Measurements from ENCODE around the gene DGKQ.
"Not testable (repeated sequence)": the region's sequence is repeated elsewhere in the genome, so short reads cannot be mapped to it uniquely, and the experiment has no call there.

DGKQ gene

DNA sequence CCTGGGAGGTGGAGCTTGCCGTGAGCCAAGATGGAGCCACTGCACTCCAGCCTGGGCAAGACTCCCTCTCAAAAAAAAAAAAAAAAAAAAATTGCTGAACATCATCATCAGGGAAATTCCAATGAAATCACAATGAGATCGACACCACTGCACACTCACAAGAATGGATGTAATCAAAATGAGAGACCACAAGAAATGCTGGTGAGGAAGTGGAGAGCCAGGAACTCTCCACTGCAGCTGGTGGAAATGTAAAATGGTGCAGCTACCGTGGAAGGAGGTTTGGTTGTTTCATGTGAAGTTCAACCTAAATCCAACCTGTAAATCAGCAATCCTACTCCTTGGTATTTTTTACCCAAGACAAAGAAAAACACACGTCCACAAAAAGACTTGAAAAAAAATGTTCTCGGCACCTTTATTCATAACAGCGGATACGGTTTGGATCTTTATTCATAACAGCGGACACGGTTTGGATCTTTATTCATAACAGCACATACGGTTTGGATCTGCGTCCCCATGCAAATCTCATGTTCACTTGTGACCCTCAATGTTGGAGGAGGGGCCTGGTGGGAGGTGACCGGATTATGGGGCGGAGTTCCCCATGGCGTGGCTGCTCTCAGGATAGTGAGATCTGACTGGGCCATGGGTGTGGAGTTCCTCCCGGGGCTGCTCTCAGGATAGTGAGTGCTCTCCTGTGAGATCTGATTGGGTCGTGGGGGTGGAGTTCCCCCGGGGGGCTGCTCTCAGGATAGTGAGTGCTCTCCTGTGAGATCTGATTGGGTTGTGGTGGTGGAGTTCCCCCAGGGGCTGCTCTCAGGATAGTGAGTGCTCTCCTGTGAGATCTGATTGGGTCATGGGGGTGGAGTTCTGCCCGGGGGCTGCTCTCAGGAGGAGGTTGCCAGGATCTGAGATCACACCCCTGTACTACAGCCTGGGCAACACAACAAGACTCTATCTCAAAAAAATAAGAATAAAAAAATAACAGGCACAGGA, 49.0 kb downstream of the DGKQ start:
- no peak for DNase-seq

DNA sequence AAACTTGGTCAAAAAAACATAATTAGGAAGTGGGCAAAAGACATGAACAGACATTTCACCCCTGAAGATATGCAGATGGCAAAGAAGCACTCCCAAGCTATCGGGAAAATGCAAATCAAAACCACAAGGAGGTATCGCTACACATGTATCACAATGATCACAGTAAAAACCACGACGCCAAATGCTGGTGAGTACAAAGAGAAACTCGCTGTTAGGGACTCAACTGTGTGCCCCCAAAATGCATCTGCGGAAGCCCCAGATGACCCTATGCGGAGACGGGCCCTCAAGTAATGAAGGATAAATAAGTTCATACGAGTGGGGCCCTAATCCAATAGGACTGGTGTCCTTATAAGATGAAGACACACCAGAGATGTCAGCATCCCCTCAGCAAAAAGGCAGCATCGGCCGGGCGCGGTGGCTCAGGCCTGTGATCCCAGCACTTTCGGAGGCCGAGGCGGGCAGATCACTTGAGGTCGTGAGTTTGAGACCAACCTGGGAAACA, 51.5 kb downstream of the DGKQ start:
- DNase-seq, result no peak

DNA sequence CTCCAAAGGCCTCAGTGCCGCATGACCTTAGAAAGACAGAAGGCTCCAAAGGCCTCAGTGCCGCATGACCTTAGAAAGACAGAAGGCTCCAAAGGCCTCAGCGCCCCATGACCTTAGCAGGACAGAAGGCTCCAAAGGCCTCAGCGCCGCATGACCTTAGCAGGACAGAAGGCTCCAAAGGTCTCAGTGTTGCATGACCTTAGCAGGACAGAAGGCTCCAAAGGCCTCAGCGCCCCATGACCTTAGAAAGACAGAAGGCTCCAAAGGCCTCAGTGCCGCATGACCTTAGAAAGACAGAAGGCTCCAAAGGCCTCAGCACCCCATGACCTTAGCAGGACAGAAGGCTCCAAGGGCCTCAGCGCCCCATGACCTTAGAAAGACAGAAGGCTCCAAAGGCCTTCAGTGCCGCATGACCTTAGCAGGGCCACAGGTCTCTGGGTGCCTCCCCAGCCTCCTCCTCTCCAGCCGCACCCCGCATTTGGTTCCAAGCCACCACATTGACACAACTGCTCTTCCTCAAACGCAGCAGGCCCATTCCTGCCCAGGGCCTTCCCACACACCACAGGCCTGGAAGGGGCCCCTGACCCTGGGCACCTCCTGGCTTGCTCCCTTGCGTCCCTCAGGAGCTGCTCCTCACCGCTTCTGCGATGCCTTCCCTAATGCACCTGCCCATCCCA, 54.2 kb downstream of the DGKQ start:
- DNase-seq, result not testable (repeated sequence)

DNA sequence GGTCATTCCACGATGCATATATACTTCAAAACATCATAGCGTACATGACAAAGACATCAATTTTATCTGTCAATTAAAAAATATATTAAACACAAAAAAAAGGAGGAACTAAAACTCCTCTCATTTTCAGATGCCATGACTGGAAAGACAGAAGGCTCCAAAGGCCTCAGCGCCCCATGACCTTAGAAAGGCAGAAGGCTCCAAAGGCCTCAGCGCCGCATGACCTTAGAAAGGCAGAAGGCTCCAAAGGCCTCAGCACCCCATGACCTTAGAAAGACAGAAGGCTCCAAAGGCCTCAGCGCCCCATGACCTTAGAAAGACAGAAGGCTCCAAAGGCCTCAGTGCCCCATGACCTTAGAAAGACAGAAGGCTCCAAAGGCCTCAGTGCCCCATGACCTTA, 54.8 kb downstream of the DGKQ start:
- DNase-seq, result not testable (repeated sequence)

DNA sequence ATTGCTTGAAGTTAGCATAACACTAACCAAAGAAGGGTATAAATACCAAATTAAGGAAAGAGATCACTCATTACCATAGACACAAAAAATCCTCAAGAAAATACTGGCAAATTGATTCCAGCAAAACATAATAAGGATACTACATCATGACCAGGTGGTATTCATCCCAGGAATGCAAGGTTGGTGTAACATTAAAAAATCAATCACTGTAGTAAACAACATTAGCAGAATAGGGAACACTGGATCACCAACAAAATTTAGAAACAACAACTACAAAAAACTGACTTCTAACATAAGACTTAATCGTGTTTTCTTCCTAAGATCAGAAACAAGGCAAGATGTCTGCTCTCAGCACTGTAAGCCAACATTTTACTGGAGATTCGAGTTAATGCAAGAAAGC, 55.4 kb downstream of the DGKQ start:
- DNase-seq, result no peak

DNA sequence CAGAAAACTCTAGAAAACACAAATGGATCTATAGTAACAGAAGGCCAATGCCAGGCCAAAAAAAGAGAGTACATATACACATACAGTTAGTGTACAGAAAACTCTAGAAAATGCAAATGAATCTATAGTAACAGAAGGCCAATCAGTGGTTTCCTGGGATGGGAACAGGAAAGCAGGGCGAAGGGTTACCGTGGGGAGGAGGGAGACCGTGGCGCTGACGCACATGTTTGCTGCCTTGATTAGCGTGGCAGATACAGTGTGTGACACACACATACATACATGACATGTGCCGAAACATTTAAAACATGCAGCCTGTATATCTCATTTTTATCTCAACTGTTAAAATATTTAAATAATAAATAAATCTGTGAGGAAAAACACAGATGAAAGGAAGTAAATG, 55.9 kb downstream of the DGKQ start:
- DNase-seq, result no peak

DNA sequence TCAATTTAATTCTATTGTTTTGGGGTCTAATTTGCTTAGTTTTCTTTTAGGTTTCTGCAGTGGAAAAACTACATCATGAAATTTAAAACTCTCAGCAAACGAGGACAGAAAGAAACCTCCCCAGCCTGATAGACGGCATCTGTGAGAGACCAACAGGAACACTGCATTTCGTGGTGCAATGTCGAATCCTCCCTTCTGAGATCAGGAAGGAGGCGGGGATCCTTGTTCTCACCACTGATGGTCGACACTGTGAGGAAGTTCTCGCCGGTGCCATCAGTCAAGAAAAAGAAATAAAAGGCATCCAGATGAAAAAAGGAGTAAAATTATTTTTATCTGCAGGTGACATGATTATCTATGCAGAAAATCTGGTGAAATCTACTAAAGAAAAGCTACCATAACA, 57.8 kb downstream of the DGKQ start:
- DNase-seq, result no peak

DNA sequence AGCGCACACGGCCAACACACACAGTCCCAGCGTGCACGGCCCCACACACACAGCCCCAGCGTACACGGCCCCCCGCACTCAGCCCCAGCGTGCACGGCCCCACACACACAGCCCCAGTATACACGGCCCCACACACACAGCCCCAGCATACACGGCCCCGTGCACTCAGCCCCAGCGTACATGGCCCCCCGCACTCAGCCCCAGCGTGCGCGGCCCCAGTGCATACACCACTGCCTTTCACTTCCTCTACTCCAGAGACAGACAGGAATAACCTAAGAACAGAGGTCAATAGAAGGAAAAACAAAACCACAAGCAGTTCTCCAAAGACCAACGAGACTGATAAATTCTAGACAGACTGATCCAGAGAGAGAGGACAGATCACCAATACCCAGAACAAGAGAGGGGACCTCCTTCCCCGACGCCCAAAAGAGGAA, 58.3 kb downstream of the DGKQ start:
- no peak for DNase-seq

DNA sequence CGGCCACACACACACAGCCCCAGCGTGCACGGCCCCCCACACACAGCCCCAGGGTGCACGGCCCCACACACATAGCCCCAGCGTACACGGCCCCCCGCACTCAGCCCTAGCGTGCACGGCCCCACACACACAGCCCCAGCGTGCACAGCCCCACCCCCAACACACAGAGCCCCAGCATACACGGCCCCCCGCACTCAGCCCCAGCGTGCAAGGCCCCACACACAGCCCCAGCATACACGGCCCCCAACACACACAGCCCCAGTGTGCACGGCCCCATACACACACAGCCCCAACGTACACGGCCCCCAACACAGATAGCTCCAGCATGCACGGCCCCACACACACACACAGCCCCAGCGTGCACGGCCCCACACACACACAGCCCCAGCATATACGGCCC, 58.8 kb downstream of the DGKQ start:
- DNase-seq, result no peak

DNA sequence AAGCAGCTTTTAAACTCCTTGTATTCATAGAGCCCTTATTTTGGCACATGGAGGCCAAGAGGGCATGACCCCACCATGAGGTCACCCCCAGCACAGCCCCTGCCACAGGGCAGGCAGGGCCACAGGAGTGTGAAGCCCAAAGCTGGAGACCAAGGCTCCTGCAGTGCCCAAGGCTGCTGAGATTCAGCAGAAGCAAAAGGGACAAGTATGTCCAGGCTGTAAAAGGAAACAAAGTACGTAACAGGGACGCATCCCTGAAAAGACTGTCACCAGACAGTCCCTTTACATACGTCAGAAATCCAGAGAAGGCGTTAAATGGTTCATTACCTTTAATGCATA, 60.1 kb downstream of the DGKQ start:
- no peak for DNase-seq

DNA sequence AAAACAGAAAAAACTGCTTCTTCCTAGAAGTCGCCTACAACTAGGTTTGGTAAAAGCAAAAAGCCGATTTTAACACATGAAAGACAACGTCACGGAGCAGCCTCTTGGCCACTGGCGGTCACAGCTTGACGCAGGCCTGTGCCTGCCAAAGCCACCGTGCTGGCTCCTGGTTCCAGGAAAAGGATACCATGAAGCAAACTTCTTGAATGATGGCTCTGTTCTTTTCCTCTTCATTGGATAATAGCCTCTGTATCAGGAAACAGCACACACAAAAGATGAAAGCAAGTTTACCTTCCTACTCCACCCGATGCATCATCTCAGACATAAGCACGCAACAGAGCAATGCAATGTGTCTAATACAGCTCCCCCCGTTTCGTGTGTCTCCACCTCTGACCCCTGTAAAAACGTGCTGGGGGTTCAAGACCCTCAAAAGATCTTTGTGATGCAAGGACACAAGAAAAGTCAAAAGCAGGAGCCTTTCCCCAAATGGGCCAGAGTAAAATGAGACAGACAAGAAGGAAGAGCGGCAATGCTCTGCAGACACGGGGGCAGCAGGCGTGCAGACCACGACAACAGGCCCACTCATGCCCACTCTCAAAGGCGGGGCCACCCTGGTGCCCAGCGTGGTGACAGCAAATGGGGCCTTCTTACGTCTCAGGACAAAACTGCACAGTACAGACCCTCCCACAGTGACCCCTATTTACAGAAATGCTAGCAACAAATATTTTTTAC, 60.7 kb downstream of the DGKQ start:
- DNase-seq, result no peak

DNA sequence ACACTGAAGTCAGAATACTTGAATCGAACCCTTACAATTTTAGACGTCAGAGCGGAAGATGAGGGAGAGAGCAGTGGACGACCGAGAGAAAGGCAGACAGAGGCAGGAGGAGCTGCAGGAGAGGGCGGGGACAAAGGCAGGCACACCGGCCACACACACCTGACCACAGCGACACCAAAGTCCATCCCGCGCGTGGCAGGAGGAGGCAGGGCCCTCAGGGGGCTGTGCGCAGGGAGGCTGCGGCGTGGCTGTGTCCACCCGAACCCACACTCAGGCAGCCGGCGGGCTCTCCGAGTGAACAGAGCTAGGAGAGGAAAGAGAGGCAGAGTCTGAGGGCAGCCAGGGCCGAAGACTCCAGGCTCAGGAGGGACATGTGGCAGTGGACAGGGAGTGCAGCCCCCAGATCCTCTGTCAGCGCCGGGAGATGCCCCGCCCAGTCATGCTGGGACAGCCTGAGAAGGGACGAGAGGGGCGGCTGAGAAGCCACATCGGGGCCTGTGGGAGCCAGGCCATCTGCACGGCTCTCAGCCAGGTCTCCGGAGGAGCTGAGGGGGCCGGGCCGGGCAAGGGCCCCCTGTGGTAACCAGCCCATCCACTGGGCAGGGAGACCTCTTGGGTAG, 61.4 kb downstream of the DGKQ start:
- DNase-seq, result no peak

DNA sequence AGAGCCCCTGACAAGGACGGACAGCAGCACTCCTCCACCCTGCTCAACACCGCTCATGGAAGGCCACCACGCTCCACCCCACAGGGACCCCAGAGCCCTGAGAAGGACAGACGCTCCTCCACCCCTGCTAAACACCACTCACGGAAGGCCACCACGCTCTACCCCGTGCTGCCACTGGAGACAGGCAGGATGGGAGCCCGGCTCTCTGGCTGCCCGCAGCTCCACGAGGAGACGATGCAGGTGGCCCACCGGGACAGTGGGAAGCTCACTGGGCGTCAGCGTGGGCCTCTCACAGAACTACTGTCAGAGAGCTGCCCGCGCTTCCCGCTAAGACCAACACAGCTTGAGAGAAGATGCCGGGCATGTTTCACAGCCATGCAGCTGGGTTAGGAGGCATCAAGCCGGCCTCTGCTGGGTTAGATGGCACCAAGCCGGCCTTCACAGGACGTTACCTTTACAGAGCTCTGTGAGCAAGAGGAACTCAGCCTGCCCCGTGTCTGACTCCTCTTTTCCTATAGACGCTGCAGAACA, 62.1 kb downstream of the DGKQ start:
- DNase-seq, result no peak

DNA sequence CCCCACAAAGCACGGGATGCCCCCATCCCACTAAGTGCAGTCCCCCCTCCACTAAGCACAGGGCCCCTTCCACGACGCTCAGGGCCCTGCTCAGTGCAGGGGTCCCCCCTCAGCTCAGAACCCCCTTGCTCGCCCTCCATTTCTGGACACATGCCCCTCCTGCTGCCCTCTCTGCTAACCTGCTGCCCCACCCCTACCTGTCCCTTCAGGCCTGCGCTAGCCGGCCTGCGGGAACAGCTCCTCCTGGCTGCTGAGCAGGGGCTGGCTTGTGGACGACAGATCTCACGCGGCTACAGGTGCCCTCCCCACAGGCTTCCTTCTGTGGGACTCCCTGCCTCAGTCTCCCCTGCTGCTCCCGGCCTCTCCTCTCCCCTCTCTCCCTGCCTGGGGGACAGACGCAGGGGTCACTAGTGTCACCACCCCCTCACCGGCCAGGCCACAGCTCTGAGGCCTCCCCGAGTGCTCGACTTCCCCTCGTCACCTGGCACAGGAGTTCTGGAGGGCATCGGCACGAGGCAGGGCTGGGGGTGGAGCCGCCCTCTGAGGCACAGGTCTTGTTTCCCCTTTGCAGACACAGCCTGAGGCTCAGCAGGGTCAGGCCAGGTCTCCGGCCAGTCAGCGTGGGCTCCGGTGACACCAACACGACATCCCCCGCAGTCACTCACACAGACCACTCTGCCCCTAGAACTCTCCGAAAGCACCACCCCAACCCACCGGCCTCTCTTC, 62.8 kb downstream of the DGKQ start:
- no peak for DNase-seq

DNA sequence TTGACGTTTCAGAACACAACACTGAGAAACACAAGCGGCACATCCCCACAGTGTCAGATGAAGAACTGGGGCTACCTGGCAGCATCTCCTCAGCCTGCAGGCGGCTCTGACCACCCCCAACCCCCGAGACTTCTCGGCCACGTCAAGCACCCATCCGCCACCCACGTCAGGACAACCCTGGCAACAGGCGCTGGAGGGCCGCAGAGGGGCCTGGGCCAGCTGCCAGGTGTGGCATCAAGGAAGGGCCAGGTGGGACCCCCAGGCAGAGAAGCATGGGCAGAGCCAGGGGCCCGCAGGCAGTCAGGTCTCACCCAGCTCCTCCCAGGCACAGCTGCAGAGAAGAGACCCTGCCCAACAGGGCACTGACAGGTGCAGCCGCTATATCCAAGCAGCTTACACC, 63.5 kb downstream of the DGKQ start:
- no peak for DNase-seq

DNA sequence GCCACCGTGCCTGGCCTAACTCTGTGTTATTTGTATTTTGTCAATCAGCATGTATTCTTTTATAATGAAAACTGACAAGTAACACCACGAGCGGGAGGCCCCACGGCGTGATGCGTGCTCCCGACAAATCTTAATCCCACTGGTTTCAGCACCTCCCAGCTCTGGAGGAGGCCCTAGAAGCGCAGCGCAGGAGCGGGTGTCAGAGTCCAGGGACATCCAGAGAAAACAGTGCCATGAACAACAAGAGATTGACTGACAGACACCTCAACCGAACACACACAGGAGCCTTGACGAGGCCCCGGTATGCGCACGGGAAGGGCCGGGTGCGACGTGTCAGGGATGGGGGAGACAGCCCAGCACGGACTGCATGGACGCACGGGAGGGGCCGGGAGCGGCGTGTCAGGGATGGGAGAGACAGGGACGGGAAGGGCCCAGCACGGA, 64.2 kb downstream of the DGKQ start:
- DNase-seq, result no peak
